Measurements from ENCODE around the gene FOXI1.

FOXI1 gene

DNA sequence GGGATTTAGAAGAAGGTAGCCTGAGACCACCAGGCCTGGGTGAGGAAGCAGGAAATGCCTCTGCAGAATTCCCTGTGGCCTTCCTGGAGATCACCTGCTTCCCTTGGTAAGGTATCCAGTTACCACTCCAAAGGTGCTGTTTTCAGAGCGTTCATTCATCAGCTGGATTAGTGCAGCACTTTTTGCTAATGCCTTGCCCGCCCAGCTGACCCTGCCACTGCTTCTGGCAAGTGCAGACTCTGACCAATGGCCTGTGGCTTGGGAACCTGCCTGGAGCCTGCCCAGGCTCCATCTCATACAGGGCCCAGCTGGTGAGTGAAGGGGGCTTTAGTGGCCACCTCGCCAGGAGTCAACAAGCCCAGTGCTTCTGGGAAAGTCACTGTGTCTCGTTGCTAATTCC, 48.6 kb downstream of the FOXI1 start:
- DNase-seq: no peak

DNA sequence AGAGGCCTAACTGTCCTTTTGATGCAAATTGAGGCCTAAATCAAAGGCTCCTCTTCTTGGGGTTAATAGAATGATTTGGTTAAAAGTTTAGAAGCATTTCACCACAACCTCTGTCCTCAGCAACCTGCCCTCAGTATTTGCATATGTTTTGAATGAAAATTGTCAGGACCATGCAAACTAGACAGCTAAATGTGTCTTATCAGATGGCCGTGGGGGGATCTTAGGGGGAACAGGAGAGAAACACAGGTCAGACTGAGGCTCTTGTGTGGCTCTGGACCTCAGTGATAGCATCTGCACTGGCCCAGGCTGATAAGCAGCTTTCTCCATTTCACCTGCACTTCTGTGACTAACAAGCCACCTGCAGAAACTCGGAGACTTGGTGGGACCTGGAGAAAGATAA, 49.0 kb downstream of the FOXI1 start:
- DNase-seq: no peak

GRCh38 chr5:170155771-170156170, 50.1 kb downstream of the FOXI1 start:
- no peak for DNase-seq

- no peak for DNase-seq
These were observed 53.5 kb downstream of the FOXI1 start for GRCh38 chr5:170159101-170159698.
